IPS-18a (cell line): Measurements from ENCODE around the gene ZNF888.
"Not testable (repeated sequence)": the region's sequence is repeated elsewhere in the genome, so short reads cannot be mapped to it uniquely, and the experiment has no call there.

Source experiments
- H3K27ac ChIP-seq: one replicate; pipeline ENCODE4 v1.5.1; 2013; ENCODE audit warnings: low read length
- H3K27me3 ChIP-seq: one replicate; pipeline ENCODE4 v1.6.1; 2013; ENCODE audit warnings: mild to moderate bottlenecking, low read length; ENCODE audit not compliant: control insufficient read depth, insufficient read depth
- H3K36me3 ChIP-seq: one replicate; pipeline ENCODE4 v1.6.1; 2013; ENCODE audit warnings: low read depth, low read length; ENCODE audit not compliant: control insufficient read depth
- H3K4me1 ChIP-seq: one replicate; pipeline ENCODE4 v1.6.1; 2013; ENCODE audit warnings: low read depth, low read length; ENCODE audit not compliant: control insufficient read depth
- H3K4me3 ChIP-seq: one replicate; pipeline ENCODE4 v1.5.1; 2013; ENCODE audit warnings: low read length
- H3K9ac ChIP-seq: one replicate; pipeline ENCODE4 v1.6.1; 2013; ENCODE audit warnings: mild to moderate bottlenecking, low read length, moderate library complexity
- H3K9me3 ChIP-seq: one replicate; pipeline ENCODE4 v1.6.1; 2013; ENCODE audit warnings: low read depth, low read length; ENCODE audit not compliant: control insufficient read depth

The ZNF888 gene

GRCh38 chr19:52936954-52937325 lies 13.7 kb upstream of the ZNF888 start:
- H3K27ac ChIP-seq: no peak overlapping the region
- no peak overlapping the region for H3K9ac ChIP-seq
- H3K27me3 ChIP-seq: no peaks in the 10 kb centered on the region
- no peaks in the 10 kb centered on the region for H3K36me3 ChIP-seq
- H3K4me3 ChIP-seq: no peak overlapping the region
- no peaks in the 10 kb centered on the region for H3K9me3 ChIP-seq
- no peaks in the 10 kb centered on the region for H3K4me1 ChIP-seq

- Histone ChIP-seq H3K4me1 (no peaks in the 10 kb centered on the region), H3K27me3 (no peaks in the 10 kb centered on the region), H3K4me3 (no peak overlapping the region), H3K27ac (no peak overlapping the region), H3K9ac (no peak overlapping the region), H3K9me3 (no peaks in the 10 kb centered on the region), H3K36me3 (no peaks in the 10 kb centered on the region)
Observed at GRCh38 chr19:52936151-52936953, 13.1 kb upstream of the ZNF888 start.

GRCh38 chr19:52935434-52935833 lies 12.2 kb upstream of the ZNF888 start:
- Histone ChIP-seq H3K27me3 (no peaks in the 10 kb centered on the region), H3K4me3 (no peak overlapping the region), H3K27ac (no peak overlapping the region), H3K9ac (no peak overlapping the region), H3K9me3 (no peaks in the 10 kb centered on the region), H3K4me1 (no peaks in the 10 kb centered on the region), H3K36me3 (no peaks in the 10 kb centered on the region)

GRCh38 chr19:52924641-52925040 lies 1.4 kb upstream of the ZNF888 start:
- H3K9ac ChIP-seq, H3K4me3 ChIP-seq, H3K27ac ChIP-seq, H3K9me3 ChIP-seq, H3K27me3 ChIP-seq: not testable (repeated sequence)
- peaks cover 15% of the 10 kb centered on the region for H3K36me3 ChIP-seq
- peaks cover 11% of the 10 kb centered on the region for H3K4me1 ChIP-seq

GRCh38 chr19:52923778-52924593 lies 758 bp upstream of the ZNF888 start:
- Histone ChIP-seq H3K27ac (no peak overlapping the region), H3K27me3 (no peaks in the 10 kb centered on the region), H3K36me3 (peaks cover 8% of the 10 kb centered on the region), H3K9ac (no peak overlapping the region), H3K4me3 (peak overlapping the region; percentile 95), H3K9me3 (no peaks in the 10 kb centered on the region), H3K4me1 (peaks cover 11% of the 10 kb centered on the region)

- no peaks in the 10 kb centered on the region for H3K9me3 ChIP-seq
- H3K4me1 ChIP-seq: peaks cover 4% of the 10 kb centered on the region
- no peaks in the 10 kb centered on the region for H3K27me3 ChIP-seq
- peaks cover 5% of the 10 kb centered on the region for H3K36me3 ChIP-seq
- no peak overlapping the region for H3K27ac ChIP-seq
- no peak overlapping the region for H3K4me3 ChIP-seq
- H3K9ac ChIP-seq: no peak overlapping the region
Observed at GRCh38 chr19:52917531-52917930, 5.7 kb downstream of the ZNF888 start.

GRCh38 chr19:52910648-52911047 lies 12.6 kb downstream of the ZNF888 start:
- Histone ChIP-seq H3K27me3 (no peaks in the 10 kb centered on the region), H3K36me3 (peaks cover 23% of the 10 kb centered on the region), H3K4me1 (no peaks in the 10 kb centered on the region), H3K27ac (no peak overlapping the region), H3K9ac (no peak overlapping the region), H3K9me3 (no peaks in the 10 kb centered on the region), H3K4me3 (no peak overlapping the region)

- not testable (repeated sequence) for H3K27me3 ChIP-seq, H3K4me1 ChIP-seq, H3K4me3 ChIP-seq, H3K9ac ChIP-seq, H3K9me3 ChIP-seq, H3K27ac ChIP-seq
- peaks cover 18% of the 10 kb centered on the region for H3K36me3 ChIP-seq
Observed at GRCh38 chr19:52904052-52904780, 19.0 kb downstream of the ZNF888 start.

GRCh38 chr19:52901842-52902241 lies 21.4 kb downstream of the ZNF888 start:
- Histone ChIP-seq H3K9me3 (no peaks in the 10 kb centered on the region), H3K4me1 (peaks cover 12% of the 10 kb centered on the region), H3K9ac (no peak overlapping the region), H3K36me3 (peaks cover 5% of the 10 kb centered on the region), H3K27me3 (no peaks in the 10 kb centered on the region), H3K27ac (no peak overlapping the region), H3K4me3 (no peak overlapping the region)

GRCh38 chr19:52898596-52898995 lies 24.6 kb downstream of the ZNF888 start:
- not testable (repeated sequence) for H3K4me1 ChIP-seq, H3K9me3 ChIP-seq, H3K4me3 ChIP-seq, H3K27me3 ChIP-seq, H3K36me3 ChIP-seq, H3K27ac ChIP-seq
- H3K9ac ChIP-seq: peak overlapping the region; percentile 28

- H3K36me3 ChIP-seq: peaks cover 9% of the 10 kb centered on the region
- H3K4me1 ChIP-seq: peaks cover 9% of the 10 kb centered on the region
- peak overlapping the region; percentile 98 for H3K4me3 ChIP-seq
- peak overlapping the region; percentile 57 for H3K27ac ChIP-seq
- no peaks in the 10 kb centered on the region for H3K27me3 ChIP-seq
- peak overlapping the region; percentile 28 for H3K9ac ChIP-seq
- H3K9me3 ChIP-seq: no peaks in the 10 kb centered on the region
Observed at GRCh38 chr19:52898101-52898500, 25.1 kb downstream of the ZNF888 start.
